ENCODE measurements around the gene THPO.

GRCh38 chr3:184334470-184335158 lies 43.4 kb downstream of the THPO start:
- TF ChIP-seq CTCF (IDR thresholded peaks at IDR 0.05) (no peak), POLR2A (IDR thresholded peaks at IDR 0.05) (no peak)

Data from thyroid gland (tissue), 4 donors.